Mesodermal cell (in vitro differentiated cells): ENCODE measurements around the gene TMEM95.
"Not testable (repeated sequence)": the region's sequence is repeated elsewhere in the genome, so short reads cannot be mapped to it uniquely, and the experiment has no call there.

ENCODE experiments used
- H3K27ac ChIP-seq: 2 replicates; pipeline ENCODE4 v1.7.0; 2013; ENCODE audit warnings: mild to moderate bottlenecking, low read depth, low read length, moderate library complexity; ENCODE audit not compliant: severe bottlenecking
- H3K36me3 ChIP-seq: 2 replicates; pipeline ENCODE4 v1.7.1; 2013; ENCODE audit warnings: mild to moderate bottlenecking, low read length, moderate library complexity; ENCODE audit not compliant: control insufficient read depth, insufficient read depth
- H3K4me1 ChIP-seq: one replicate; pipeline ENCODE4 v1.7.1; 2013; ENCODE audit warnings: mild to moderate bottlenecking, low read length; ENCODE audit not compliant: insufficient read depth, control insufficient read depth, poor library complexity, severe bottlenecking
- H3K4me3 ChIP-seq: 2 replicates; pipeline ENCODE4 v1.7.0; 2013; ENCODE audit warnings: low read length, control low read depth, mild to moderate bottlenecking; ENCODE audit not compliant: insufficient read depth, poor library complexity, severe bottlenecking; ENCODE audit errors: extremely low read depth
- H3K9me3 ChIP-seq: 2 replicates; pipeline ENCODE4 v1.7.1; 2013; ENCODE audit warnings: mild to moderate bottlenecking, low read length, moderate library complexity; ENCODE audit not compliant: control insufficient read depth
- WGBS, 2 experiments: methylation state at CpG; one replicate each; pipeline ENCODE4 v1.1.5; 2013; ENCODE audit warnings: missing lambda C conversion rate in 2 of 2; ENCODE audit not compliant: insufficient coverage in 2 of 2; 5-methylcytosine and 5-hydroxymethylcytosine counted together

TMEM95 gene

DNA sequence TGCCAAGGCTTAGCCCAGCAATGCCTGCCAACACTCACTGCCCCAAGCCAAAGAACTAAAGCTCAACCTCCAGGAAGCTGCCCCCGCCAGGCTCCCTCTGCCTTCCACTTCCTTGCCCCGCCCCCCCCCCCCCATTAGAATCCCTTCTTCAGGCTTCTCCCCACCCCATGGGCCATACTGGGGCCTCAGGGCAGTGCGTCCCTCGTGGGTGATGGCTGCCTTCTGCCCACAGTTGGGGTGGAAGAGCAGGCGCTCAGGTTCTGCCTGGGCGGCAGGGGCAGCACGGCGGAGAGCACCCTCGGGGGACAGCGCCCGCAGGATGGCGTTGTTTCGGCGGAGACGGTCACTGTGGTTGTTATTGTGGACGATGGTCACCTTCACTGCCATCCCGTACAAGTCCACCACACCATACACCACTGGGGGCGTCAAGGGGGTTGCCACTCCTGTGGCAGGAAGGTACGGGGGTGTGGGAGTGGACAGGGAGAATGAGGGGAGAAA, 29.9 kb upstream of the TMEM95 start:
- Histone ChIP-seq H3K9me3 (no peaks in the 10 kb centered on the region), H3K4me3 (no peak overlapping the region), H3K36me3 (peaks cover 66% of the 10 kb centered on the region), H3K27ac (no peak overlapping the region), H3K4me1 (no peaks in the 10 kb centered on the region)
- 97 to 100% methylated on average over 7 to 8 of the region's 19 CpGs for WGBS, 2 experiments

DNA sequence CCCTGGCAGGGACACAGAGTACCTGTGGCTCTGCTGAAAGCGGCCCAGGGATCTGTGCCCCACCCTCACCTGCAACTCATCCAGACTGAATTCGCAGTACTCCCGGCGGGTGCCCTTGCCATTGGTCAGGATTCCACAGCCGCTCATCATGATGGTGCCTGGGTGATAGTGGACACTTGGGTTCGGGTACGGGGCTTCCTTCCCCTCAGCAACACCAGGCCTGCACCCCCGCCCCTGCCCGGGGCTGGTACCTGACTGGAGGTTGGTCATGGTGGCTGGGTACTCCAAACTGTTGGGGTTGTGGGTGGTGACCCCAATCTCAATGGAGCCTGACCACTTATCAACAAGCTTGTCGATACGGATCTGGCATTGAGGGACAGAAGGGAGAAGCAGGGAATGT, 28.8 kb upstream of the TMEM95 start:
- H3K4me3 ChIP-seq = no peak overlapping the region
- no peaks in the 10 kb centered on the region for H3K9me3 ChIP-seq
- H3K4me1 ChIP-seq = no peaks in the 10 kb centered on the region
- H3K36me3 ChIP-seq = peaks cover 55% of the 10 kb centered on the region
- no peak overlapping the region for H3K27ac ChIP-seq
- WGBS, 2 experiments = 83 to 97% methylated on average over 5 to 6 of the region's 11 CpGs

DNA sequence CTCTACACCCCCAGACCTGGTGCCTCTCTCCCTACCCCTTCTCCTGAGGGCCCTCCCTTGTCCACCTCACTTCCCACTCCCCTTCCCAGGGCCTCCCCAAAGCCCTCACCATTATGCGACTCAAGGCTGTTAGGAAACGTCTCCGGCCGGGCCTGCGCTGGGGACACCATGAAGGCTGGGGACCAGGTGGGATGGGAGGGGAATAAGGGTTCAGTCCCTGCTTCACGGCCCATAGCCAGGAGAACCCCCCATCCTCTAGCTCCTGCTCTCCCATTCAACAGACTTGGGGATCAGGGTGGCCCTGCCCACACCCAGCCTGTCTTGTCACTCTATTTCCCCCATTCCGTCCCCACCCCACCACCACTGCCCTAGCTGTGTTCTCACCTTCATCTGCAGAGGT, 27.9 kb upstream of the TMEM95 start:
- Histone ChIP-seq H3K4me3 (no peak overlapping the region), H3K4me1 (no peaks in the 10 kb centered on the region), H3K36me3 (peaks cover 47% of the 10 kb centered on the region), H3K27ac (no peak overlapping the region), H3K9me3 (no peaks in the 10 kb centered on the region)
- 83% methylated on average over 1 of the region's 7 CpGs; no CpG with 5 or more reads in 1 of the 2 experiments for WGBS, 2 experiments

- peaks cover 43% of the 10 kb centered on the region for H3K36me3 ChIP-seq
- 95 to 98% methylated on average over 11 to 16 of the region's 17 CpGs for WGBS, 2 experiments
- H3K4me3 ChIP-seq = no peak overlapping the region
- no peaks in the 10 kb centered on the region for H3K9me3 ChIP-seq
- H3K4me1 ChIP-seq = no peaks in the 10 kb centered on the region
- H3K27ac ChIP-seq = no peak overlapping the region
These were observed 27.5 kb upstream of the TMEM95 start for GRCh38 chr17:7327501-7327900.

- peaks cover 38% of the 10 kb centered on the region for H3K36me3 ChIP-seq
- H3K4me3 ChIP-seq = peak overlapping the region; percentile 88
- H3K27ac ChIP-seq = no peak overlapping the region
- H3K4me1 ChIP-seq = no peaks in the 10 kb centered on the region
- WGBS, 2 experiments = 100% methylated on average over 1 of the region's 1 CpG
- no peaks in the 10 kb centered on the region for H3K9me3 ChIP-seq
These were observed 26.9 kb upstream of the TMEM95 start for GRCh38 chr17:7328009-7328408.

GRCh38 chr17:7328840-7329373, 26.0 kb upstream of the TMEM95 start, which contains the start of gene NEURL4:
NEURL4 (minus strand) TSS chr17:7329335; CDS start chr17:7329312, 23 bp downstream.
- Histone ChIP-seq H3K4me1 (no peaks in the 10 kb centered on the region), H3K9me3 (no peaks in the 10 kb centered on the region), H3K27ac (peak within 1 kb of the TSS; percentile 89), H3K4me3 (peak within 1 kb of the TSS; percentile 88), H3K36me3 (peaks cover 29% of the 10 kb centered on the region)
- 0% methylated on average over 28 to 34 of the region's 50 CpGs for WGBS, 2 experiments

DNA sequence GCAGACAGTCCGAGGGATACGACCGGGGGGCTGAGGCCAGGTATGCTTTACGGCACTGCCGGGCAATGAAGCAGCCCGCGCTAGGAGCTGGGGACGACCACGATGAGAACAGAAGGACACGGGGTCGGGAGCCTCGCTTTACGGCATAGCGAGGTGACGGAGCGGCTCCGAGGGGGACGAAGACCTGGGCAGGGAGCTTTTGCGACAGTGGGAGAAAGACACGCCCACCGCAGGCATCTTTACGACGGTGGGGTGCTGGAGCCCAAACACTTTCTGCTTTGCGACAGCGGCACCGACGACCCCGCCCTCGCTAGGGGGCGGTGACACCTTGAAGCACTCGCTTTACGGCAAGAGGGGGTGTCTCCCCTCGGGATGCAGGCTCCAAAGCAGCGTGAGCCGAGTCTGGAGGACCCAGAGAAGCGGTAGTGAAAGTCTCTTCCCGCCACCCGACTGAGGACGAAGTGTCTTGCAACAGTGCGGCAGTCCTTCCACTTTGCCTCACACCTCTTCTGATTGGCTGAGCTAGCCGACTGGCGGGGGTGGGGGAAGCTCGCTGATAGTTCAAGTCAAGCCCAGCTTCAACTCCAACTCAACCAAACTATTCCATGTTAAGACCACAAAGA, 25.5 kb upstream of the TMEM95 start:
- Histone ChIP-seq H3K4me1 (no peaks in the 10 kb centered on the region), H3K4me3 (peak overlapping the region; percentile 88), H3K9me3 (no peaks in the 10 kb centered on the region), H3K27ac (peak overlapping the region; percentile 89), H3K36me3 (peaks cover 25% of the 10 kb centered on the region)
- WGBS, 2 experiments = 0% methylated on average over 36 to 39 of the region's 43 CpGs

GRCh38 chr17:7329997-7330637, 24.8 kb upstream of the TMEM95 start:
- Histone ChIP-seq H3K27ac (peak overlapping the region; percentile 89), H3K9me3 (no peaks in the 10 kb centered on the region), H3K36me3 (peaks cover 21% of the 10 kb centered on the region), H3K4me3 (peak overlapping the region; percentile 88), H3K4me1 (no peaks in the 10 kb centered on the region)
- 5% methylated on average over 29 to 30 of the region's 34 CpGs for WGBS, 2 experiments

DNA sequence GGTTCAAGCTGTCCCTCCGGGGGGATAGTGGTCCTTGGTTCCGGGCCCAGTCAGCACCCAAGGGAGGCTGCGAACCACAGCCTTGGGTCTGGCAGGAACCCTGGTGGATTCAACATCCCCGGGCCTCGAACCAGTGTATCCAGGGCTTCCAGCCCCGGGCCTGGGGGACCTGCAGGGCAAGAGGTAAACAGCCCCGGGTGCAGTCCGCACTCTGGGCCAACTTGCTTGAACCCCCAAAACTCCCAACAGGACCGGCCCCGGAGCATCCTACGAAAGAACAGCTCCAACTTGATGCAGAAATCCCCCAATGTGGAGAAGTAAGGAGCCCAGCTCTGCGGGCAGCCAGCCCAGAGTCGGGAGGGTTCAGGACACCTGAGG, 24.3 kb upstream of the TMEM95 start:
- H3K9me3 ChIP-seq = no peaks in the 10 kb centered on the region
- 78 to 81% methylated on average over 9 to 11 of the region's 13 CpGs for WGBS, 2 experiments
- H3K36me3 ChIP-seq = peaks cover 17% of the 10 kb centered on the region
- no peaks in the 10 kb centered on the region for H3K4me1 ChIP-seq
- peak overlapping the region; percentile 89 for H3K27ac ChIP-seq
- H3K4me3 ChIP-seq = peak overlapping the region; percentile 88

DNA sequence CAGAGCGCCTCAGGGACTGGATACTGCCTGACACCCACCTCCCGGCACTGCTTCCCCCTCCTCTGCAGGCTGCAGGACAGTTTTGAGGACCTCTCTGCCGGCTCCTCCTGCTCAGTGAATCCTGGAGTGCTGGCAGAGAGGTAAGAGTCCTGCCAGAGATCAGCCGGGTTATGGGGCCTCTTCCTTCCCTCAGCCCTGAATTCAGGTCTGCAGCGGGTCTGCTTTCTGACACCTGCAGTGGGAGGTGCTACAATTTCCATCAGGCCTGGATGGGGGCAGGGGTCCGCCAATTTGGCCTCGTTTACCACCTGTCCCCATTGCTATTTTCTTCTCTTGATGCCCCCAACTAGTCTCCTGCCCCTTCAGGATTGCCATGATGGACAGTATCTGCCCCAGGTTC, 22.8 kb upstream of the TMEM95 start:
- H3K4me1 ChIP-seq = peaks cover 6% of the 10 kb centered on the region
- 49 to 60% methylated on average over 4 to 7 of the region's 7 CpGs for WGBS, 2 experiments
- H3K27ac ChIP-seq = no peak overlapping the region

GRCh38 chr17:7332600-7333069, 22.3 kb upstream of the TMEM95 start:
- not testable (repeated sequence) for H3K9me3 ChIP-seq, H3K4me3 ChIP-seq, H3K27ac ChIP-seq, H3K36me3 ChIP-seq, H3K4me1 ChIP-seq
- 78 to 82% methylated on average over 6 to 10 of the region's 14 CpGs for WGBS, 2 experiments

More for the DNA sequence above, 22.8 kb upstream of the TMEM95 start:
- Histone ChIP-seq H3K36me3 (peaks cover 2% of the 10 kb centered on the region), H3K9me3 (no peaks in the 10 kb centered on the region), H3K4me3 (no peak overlapping the region)
